ENCODE data around the gene KLHL29.

GRCh38 chr2:23654756-23655155 is 269.8 kb downstream of the KLHL29 start:
- TF ChIP-seq CTCF (IDR thresholded peaks at IDR 0.05) (no peak), POLR2A (IDR thresholded peaks at IDR 0.05) (no peak)

All from tibial nerve (tissue), 3 donors.